Measurements from ENCODE around the gene RBMX2.

- TF ChIP-seq CTCF (IDR thresholded peaks at IDR 0.05) (no peak), POLR2AphosphoS5 (IDR thresholded peaks at IDR 0.05) (no peak)
These were observed 16.3 kb downstream of the RBMX2 start for GRCh38 chrX:130418066-130418465.

Data from sigmoid colon (tissue), 4 donors.